Fibroblast of the aortic adventitia (primary cell): ENCODE measurements around the gene ASTN1. TPM values are rescaled to one million over a fixed set of nuclear protein-coding genes. Genes with fewer than 3 reads are reported as not detected.

ENCODE experiments used
- DNase-seq: peaks from one replicate; pipeline ENCODE4 v3.0.0-alpha.2; 2010; ENCODE audit warnings: low read depth
- H3K4me3 ChIP-seq: 2 replicates; pipeline ENCODE4 v1.5.1; 2011; ENCODE audit warnings: low read depth, mild to moderate bottlenecking, control low read depth, low read length, moderate library complexity
- CTCF ChIP-seq: IDR thresholded peaks from 2 replicates; pipeline ENCODE4 v1.5.1; 2011; ENCODE audit warnings: mild to moderate bottlenecking, low read length, control low read depth, inconsistent platforms; ENCODE audit not compliant: insufficient read depth
- total RNA-seq: library from RNA; depleted of rRNA; stranded (reverse); fragments of >200 nt; gene quantifications from 2 replicates; pipeline ENCODE4 v1.2.3, GENCODE V29; 2012; ENCODE audit warnings: low replicate concordance

The ASTN1 gene
- total RNA-seq, 1 donor, result under 0.01 TPM

GRCh38 chr1:176919386-176920378, 244.8 kb downstream of the ASTN1 start:
- no peak for TF ChIP-seq CTCF
- no peak for DNase-seq
- H3K4me3 ChIP-seq, result no peak overlapping the region

- H3K4me3 ChIP-seq, result no peak overlapping the region
- no peak for DNase-seq
- TF ChIP-seq CTCF, result no peak
Observed at GRCh38 chr1:176905648-176906047, 258.9 kb downstream of the ASTN1 start.

GRCh38 chr1:176904057-176904751, 260.3 kb downstream of the ASTN1 start:
- no peak for TF ChIP-seq CTCF
- no peak overlapping the region for H3K4me3 ChIP-seq
- no peak for DNase-seq

- TF ChIP-seq CTCF, result no peak
- no peak overlapping the region for H3K4me3 ChIP-seq
- peak; percentile 27 for DNase-seq
Observed at GRCh38 chr1:176903474-176903873, 261.0 kb downstream of the ASTN1 start.

GRCh38 chr1:176899321-176899720, 265.2 kb downstream of the ASTN1 start:
- DNase-seq, result no peak
- TF ChIP-seq CTCF, result no peak

GRCh38 chr1:176897350-176898236, 266.9 kb downstream of the ASTN1 start:
- peak; percentile 71 for DNase-seq
- peak overlapping the region; percentile 44 for H3K4me3 ChIP-seq
- peak; percentile 89 for TF ChIP-seq CTCF

More at GRCh38 chr1:176899321-176899720, 265.2 kb downstream of the ASTN1 start:
- H3K4me3 ChIP-seq, result no peak overlapping the region
